ENCODE measurements around the gene MSMO1. TPM values are rescaled to one million over a fixed set of nuclear protein-coding genes. Genes with fewer than 3 reads are reported as not detected.
A peak's percentile ranks its signal among the peaks of the same experiment; 100 is the strongest.

The MSMO1 gene
- total and polyA plus RNA-seq, 2 donors (not counting 1 experiment from before 2014, with no cell fraction given) = 7.3 to 30.8 TPM

- no peak overlapping the region for H2AFZ ChIP-seq (ENCODE audit: insufficient read depth, low read depth, low read length, poor library complexity, severe bottlenecking)
- peaks cover 19% of the 10 kb centered on the region in 2 donors for H3K4me1 ChIP-seq (ENCODE audit: control insufficient read depth in 2 of 2, insufficient read depth in 2 of 2, low read length in 2 of 2)
- DNase-seq (no peak), ATAC-seq (ENCODE audit: low read depth) (no peak)
- H3K4me3 ChIP-seq (ENCODE audit: control extremely low read depth in 1 of 5, extremely low read depth in 1 of 5, insufficient read depth in 1 of 5, low read depth in 2 of 5, low read length in 4 of 5) = peak overlapping the region in 1 of 5 experiments; percentile 19
- Mint-ChIP-seq H3K4me3 (no peak overlapping the region), H3K4me1 (peaks cover 27% of the 10 kb centered on the region), H3K27me3 (no peaks in the 10 kb centered on the region), H3K27ac (no peak overlapping the region), H3K9me3 (ENCODE audit: insufficient read depth) (no peaks in the 10 kb centered on the region)
- H3K79me2 ChIP-seq (ENCODE audit: control insufficient read depth, insufficient read depth, low read length) = no peaks in the 10 kb centered on the region
- intact Hi-C loops (cut with micrococcal nuclease) = loop anchor here (5.0 kb wide), 1 partner anchor 43 kb away; no protein-coding TSS in a partner anchor
- 100% methylated on average over 2 of the region's 5 CpGs for WGBS (ENCODE audit: insufficient coverage)
- H3K27ac ChIP-seq (ENCODE audit: low read length in 2 of 2) = no peak overlapping the region
- no peaks in the 10 kb centered on the region for H4K20me1 ChIP-seq (ENCODE audit: control insufficient read depth, insufficient read depth, low read length, poor library complexity, severe bottlenecking)
- H3K36me3 ChIP-seq (replicated peaks in 1 of 2; ENCODE audit: control extremely low read depth in 1 of 2, control insufficient read depth in 1 of 2, extremely low read depth in 1 of 2, insufficient read depth in 2 of 2, low read length in 1 of 2) = peaks cover 2 to 8% of the 10 kb centered on the region in 2 experiments
- no peak for TF ChIP-seq CTCF (IDR thresholded peaks at IDR 0.05)
- TF ChIP-seq EZH2 (IDR thresholded peaks at IDR 0.05; ENCODE audit: borderline replicate concordance, insufficient read depth, low read depth, low read length, poor library complexity, severe bottlenecking) = no peak
- H3K4me2 ChIP-seq (replicated peaks; ENCODE audit: low read depth, low read length, poor library complexity, severe bottlenecking) = no peak overlapping the region
- CTCF ChIA-PET = interaction anchor here (1.0 kb wide), 1 partner anchor 99 kb away, joined by 3 read pairs; no protein-coding TSS in a partner anchor
- POLR2A ChIA-PET = no interaction called here
- H3K9ac ChIP-seq (ENCODE audit: low read length) = no peak overlapping the region
- no peaks in the 10 kb centered on the region for H3K9me3 ChIP-seq (ENCODE audit: control extremely low read depth in 1 of 3, control insufficient read depth in 2 of 3, insufficient read depth in 1 of 3, low read length in 2 of 3)
- no peaks in the 10 kb centered on the region for H3K27me3 ChIP-seq (replicated peaks in 1 of 4; ENCODE audit: control extremely low read depth in 1 of 4, control insufficient read depth in 3 of 4, insufficient read depth in 4 of 4, low read length in 3 of 4)
Observed at GRCh38 chr4:165299399-165300060, 27.9 kb upstream of the MSMO1 start.

DNA sequence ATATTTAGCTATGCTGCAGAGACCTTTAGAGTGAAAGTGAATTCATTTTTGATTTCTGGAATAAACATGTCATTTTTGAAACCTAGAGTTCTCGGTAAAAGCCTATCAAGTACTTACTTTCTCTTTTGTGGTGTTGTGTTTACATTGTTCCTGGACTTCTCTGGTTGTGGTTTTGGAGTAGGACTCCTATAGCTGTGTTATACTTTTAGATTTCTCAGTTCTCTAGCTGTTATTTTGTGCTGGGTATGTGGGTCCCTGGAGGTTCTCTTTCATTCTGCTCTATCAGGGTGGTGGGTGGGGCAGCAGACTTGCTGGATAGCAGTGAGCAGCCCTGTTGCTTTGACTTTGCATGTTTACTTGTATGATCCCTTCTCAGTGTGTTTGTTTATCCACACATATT, 25.6 kb upstream of the MSMO1 start:
- Histone ChIP-seq H3K79me2 (ENCODE audit: control insufficient read depth, insufficient read depth, low read length) (no peaks in the 10 kb centered on the region), H3K4me1 (ENCODE audit: control insufficient read depth in 2 of 2, insufficient read depth in 2 of 2, low read length in 2 of 2) (peaks cover 4 to 6% of the 10 kb centered on the region in 2 donors), H3K27me3 (replicated peaks in 1 of 4; ENCODE audit: control extremely low read depth in 1 of 4, control insufficient read depth in 3 of 4, insufficient read depth in 4 of 4, low read length in 3 of 4) (no peaks in the 10 kb centered on the region), H3K4me3 (ENCODE audit: control extremely low read depth in 1 of 5, extremely low read depth in 1 of 5, insufficient read depth in 1 of 5, low read depth in 2 of 5, low read length in 4 of 5) (peak overlapping the region in 2 of 5 experiments; percentile 13 to 42), H3K9me3 (ENCODE audit: control extremely low read depth in 1 of 3, control insufficient read depth in 2 of 3, insufficient read depth in 1 of 3, low read length in 2 of 3) (no peaks in the 10 kb centered on the region), H3K4me2 (replicated peaks; ENCODE audit: low read depth, low read length, poor library complexity, severe bottlenecking) (peak overlapping the region; percentile 60), H3K27ac (ENCODE audit: low read length in 2 of 2) (peak overlapping the region; percentile 28 to 65), H2AFZ (ENCODE audit: insufficient read depth, low read depth, low read length, poor library complexity, severe bottlenecking) (peak overlapping the region; percentile 4), H3K36me3 (replicated peaks in 1 of 2; ENCODE audit: control extremely low read depth in 1 of 2, control insufficient read depth in 1 of 2, extremely low read depth in 1 of 2, insufficient read depth in 2 of 2, low read length in 1 of 2) (peaks cover 2 to 14% of the 10 kb centered on the region in 2 experiments), H4K20me1 (ENCODE audit: control insufficient read depth, insufficient read depth, low read length, poor library complexity, severe bottlenecking) (no peaks in the 10 kb centered on the region), H3K9ac (ENCODE audit: low read length) (peak overlapping the region; percentile 50)
- ChIA-PET CTCF (no interaction called here), POLR2A (no interaction called here)
- intact Hi-C loops (cut with micrococcal nuclease) = loop anchor here (5.0 kb wide), 1 partner anchor 40 kb away; no protein-coding TSS in a partner anchor
- ATAC-seq (ENCODE audit: low read depth) (no peak), DNase-seq (peak; percentile 16)
- H3K4me1 Mint-ChIP-seq = peaks cover 10% of the 10 kb centered on the region
- TF ChIP-seq CTCF (IDR thresholded peaks at IDR 0.05) (no peak), EZH2 (IDR thresholded peaks at IDR 0.05; ENCODE audit: borderline replicate concordance, insufficient read depth, low read depth, low read length, poor library complexity, severe bottlenecking) (no peak)
- peak overlapping the region; percentile 66 for H3K4me3 Mint-ChIP-seq
- no CpG with 5 or more reads among the region's 1 CpG for WGBS (ENCODE audit: insufficient coverage)
- no peaks in the 10 kb centered on the region for H3K27me3 Mint-ChIP-seq
- H3K9me3 Mint-ChIP-seq (ENCODE audit: insufficient read depth) = no peaks in the 10 kb centered on the region
- peak overlapping the region; percentile 44 for H3K27ac Mint-ChIP-seq

Measured in B cell (primary cell).